Measurements from ENCODE around the gene MAGED4B.
"Not testable (repeated sequence)": the region's sequence is repeated elsewhere in the genome, so short reads cannot be mapped to it uniquely, and the experiment has no call there.

MAGED4B gene

GRCh38 chrX:52068666-52069640, at the start of gene MAGED4B:
Gene MAGED4B, minus strand, starts transcription at chrX:52069183. Its CDS starts 1,011 bp downstream, at chrX:52068172.
- DNase-seq (ENCODE audit: low read depth), result not testable (repeated sequence)

- no peak for DNase-seq (ENCODE audit: low read depth)
Measured at GRCh38 chrX:52118262-52118661, 49.3 kb upstream of the MAGED4B start.

- DNase-seq (ENCODE audit: low read depth), result no peak
Measured at GRCh38 chrX:52082578-52082977, 13.6 kb upstream of the MAGED4B start.

DNA sequence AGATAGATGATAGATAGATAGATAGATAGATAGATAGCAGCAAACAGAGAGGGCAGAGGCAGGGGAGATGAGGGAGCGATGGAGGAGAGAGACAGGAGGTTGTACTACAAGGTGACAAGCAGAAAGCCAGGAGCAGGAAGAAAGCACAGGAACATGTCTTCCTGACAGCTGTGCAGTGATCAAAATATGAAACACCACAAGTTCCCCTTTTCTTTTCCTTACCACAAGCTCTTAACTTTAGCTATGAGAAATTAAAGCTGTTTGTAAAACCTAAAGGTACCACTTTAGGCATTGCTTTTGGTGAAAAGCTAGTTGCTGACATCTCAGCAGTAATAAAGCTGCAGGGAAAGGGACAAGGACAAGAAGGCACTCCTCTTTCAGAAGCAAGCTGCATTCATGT, 9.1 kb upstream of the MAGED4B start:
- DNase-seq (ENCODE audit: low read depth), result no peak

DNA sequence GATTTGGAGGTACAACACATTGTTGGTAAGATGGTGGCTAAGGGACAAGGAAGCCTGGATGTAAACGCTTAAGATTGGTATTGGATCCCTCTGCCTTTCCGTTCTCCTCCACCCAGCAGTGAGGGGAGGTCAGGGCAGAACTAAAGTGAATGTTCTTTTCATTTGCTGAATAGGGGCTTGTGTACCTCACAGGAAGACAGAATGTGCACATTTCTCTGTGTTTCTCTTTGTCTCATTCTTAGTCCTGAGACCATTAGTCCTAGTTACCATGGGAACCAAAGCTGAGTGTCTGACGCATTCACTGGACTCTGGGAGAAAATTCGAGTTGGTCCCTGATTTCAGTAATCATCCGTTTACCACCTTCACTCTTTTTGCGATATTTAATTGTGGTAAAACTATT, 26.7 kb downstream of the MAGED4B start:
- DNase-seq (ENCODE audit: low read depth), result not testable (repeated sequence)

DNA sequence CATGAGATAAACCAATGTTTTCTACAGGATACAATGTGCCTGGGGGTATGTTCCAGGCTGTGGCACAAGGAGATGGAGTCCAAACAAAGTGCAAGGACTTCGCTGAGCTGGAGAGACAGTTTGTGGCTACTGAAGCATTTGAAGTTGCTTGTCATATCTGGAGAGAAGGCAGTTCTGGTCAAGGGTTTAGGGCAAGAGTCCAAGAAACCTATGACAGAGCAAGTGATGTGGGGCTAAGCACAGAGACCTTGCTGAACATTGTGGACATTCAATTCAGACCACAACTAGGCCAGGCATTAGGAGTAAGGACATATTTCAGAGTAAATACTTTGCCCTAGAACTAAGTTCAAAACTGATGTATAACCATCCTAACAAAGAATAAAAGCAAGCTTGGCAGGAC, 34.8 kb downstream of the MAGED4B start:
- no peak for DNase-seq (ENCODE audit: low read depth)

- DNase-seq (ENCODE audit: low read depth), result no peak
Measured at GRCh38 chrX:52031371-52031770, 37.6 kb downstream of the MAGED4B start.

DNA sequence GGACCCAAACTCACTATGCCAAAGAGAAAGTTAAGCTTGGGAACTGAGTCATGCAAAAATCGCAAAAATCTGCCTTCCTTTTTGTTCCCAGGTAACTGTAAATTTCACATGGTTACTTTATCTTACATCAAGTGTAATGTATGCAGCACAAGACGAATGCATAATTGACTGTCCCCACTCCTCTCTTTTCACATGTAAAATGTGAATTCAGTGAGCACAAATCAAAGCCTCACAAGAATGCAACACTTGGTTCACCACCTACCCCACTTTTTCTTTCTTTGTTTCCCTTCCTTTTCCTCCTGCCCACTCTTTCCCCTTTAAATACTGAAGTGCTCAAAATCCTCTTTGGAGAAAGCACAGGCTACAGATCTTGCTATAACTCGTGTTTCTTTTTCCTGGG, 53.2 kb downstream of the MAGED4B start:
- no peak for DNase-seq (ENCODE audit: low read depth)

Data from stimulated activated CD8-positive, alpha-beta memory T cell treated with anti-CD3 and anti-CD28 coated beads, Interleukin-12 subunit alpha, Interleukin-12 subunit beta, amount 100 ng/mL, for 1 hour (primary cell).